Fibroblast of lung (primary cell): Measurements from ENCODE around the gene HM13. TPM values are rescaled to one million over a fixed set of nuclear protein-coding genes. Genes with fewer than 3 reads are reported as not detected.
"Not testable (repeated sequence)": the region's sequence is repeated elsewhere in the genome, so short reads cannot be mapped to it uniquely, and the experiment has no call there.

Experiments used
- DNase-seq, 2 donors: peaks; one replicate each; pipeline versions ENCODE4 v3.0.0 to v3.0.0-alpha.2; 2010; ENCODE audit warnings: low read depth in 2 of 2
- H2AFZ ChIP-seq: 2 replicates; pipeline ENCODE4 v1.5.1; 2012; ENCODE audit warnings: low read length, control low read depth, inconsistent platforms
- H3K27ac ChIP-seq: 2 replicates; pipeline ENCODE4 v1.5.1; 2011; ENCODE audit warnings: low read length, control low read depth; ENCODE audit not compliant: insufficient read depth
- H3K27me3 ChIP-seq: 2 replicates; pipeline ENCODE4 v1.5.1; 2011; ENCODE audit warnings: mild to moderate bottlenecking, low read length; ENCODE audit not compliant: control insufficient read depth, insufficient read depth
- H3K36me3 ChIP-seq: 2 replicates; pipeline ENCODE4 v1.5.1; 2011; ENCODE audit warnings: low read length; ENCODE audit not compliant: control insufficient read depth, insufficient read depth
- H3K4me1 ChIP-seq: 2 replicates; pipeline ENCODE4 v1.5.1; 2011; ENCODE audit warnings: low read length; ENCODE audit not compliant: control insufficient read depth, insufficient read depth; ENCODE audit errors: extremely low read depth
- H3K4me2 ChIP-seq: 2 replicates; pipeline ENCODE4 v1.5.1; 2011; ENCODE audit warnings: low read length, control low read depth; ENCODE audit not compliant: insufficient read depth; ENCODE audit errors: extremely low read depth
- H3K4me3 ChIP-seq, 4 experiments: fragments of 200-600 bp in 1 of 4; sonication (generic) in 1 of 4; replicated peaks in 1 of 4; 2 replicates each; pipeline ENCODE4 v1.5.1; 2011 to 2016; ENCODE audit warnings: low read length in 4 of 4, low read depth in 3 of 4, mild to moderate bottlenecking in 3 of 4, control low read depth in 2 of 4, inconsistent platforms in 1 of 4, mixed read lengths in 1 of 4; ENCODE audit not compliant: insufficient read depth in 1 of 4; ENCODE audit errors: control extremely low read depth in 1 of 4
- H3K79me2 ChIP-seq: 2 replicates; pipeline ENCODE4 v1.5.1; 2012; ENCODE audit warnings: mild to moderate bottlenecking, low read length, inconsistent platforms; ENCODE audit not compliant: control insufficient read depth, insufficient read depth
- H3K9ac ChIP-seq: 2 replicates; pipeline ENCODE4 v1.5.1; 2011; ENCODE audit warnings: mild to moderate bottlenecking, low read length, control low read depth; ENCODE audit not compliant: insufficient read depth
- H3K9me3 ChIP-seq: 2 replicates; pipeline ENCODE4 v1.5.1; 2012; ENCODE audit warnings: low read depth, low read length; ENCODE audit not compliant: control insufficient read depth, insufficient read depth
- H4K20me1 ChIP-seq: 2 replicates; pipeline ENCODE4 v1.5.1; 2011; ENCODE audit warnings: low read length; ENCODE audit not compliant: control insufficient read depth, insufficient read depth; ENCODE audit errors: extremely low read depth
- CTCF ChIP-seq, 2 donors: IDR thresholded peaks in 1 of 2; conservative IDR thresholded peaks in 1 of 2; 1 replicate in 1 of 2; 2 replicates in 1 of 2; pipeline ENCODE4 v1.5.1; 2011 to 2012; ENCODE audit warnings: low read length in 2 of 2, control low read depth in 1 of 2, inconsistent platforms in 1 of 2, low read depth in 1 of 2, mild to moderate bottlenecking in 1 of 2
- EZH2 ChIP-seq: IDR thresholded peaks from 2 replicates; pipeline ENCODE4 v1.5.1; 2012; ENCODE audit warnings: low read length, control low read depth, mild to moderate bottlenecking; ENCODE audit errors: missing control alignments
- polyA plus RNA-seq, 2 donors: library from polyadenylated mRNA; depleted of rRNA in 1 of 2; stranded (reverse) in 1 of 2; unstranded in 1 of 2; fragments of >200 nt; gene quantifications; 2 replicates each; pipeline ENCODE4 v1.2.1, GENCODE V29; 2011 to 2012; ENCODE audit warnings: missing spikeins in 1 of 2
- total RNA-seq: library from RNA; depleted of rRNA; stranded (reverse); fragments of >200 nt; gene quantifications from 2 replicates; pipeline ENCODE4 v1.2.1, GENCODE V29; 2014

Gene HM13
- total and polyA plus RNA-seq, 2 donors (not counting 1 experiment from before 2014, with no cell fraction given), result 52.5 to 157 TPM

- TF ChIP-seq EZH2 (no peak), CTCF (conservative IDR thresholded peaks at IDR 0.05 in 1 of 2, IDR thresholded peaks at IDR 0.05 in 1 of 2; ENCODE audit: low read depth in 1 of 2, low read length in 2 of 2) (no peak)
- Histone ChIP-seq H3K9ac (no peak overlapping the region), H3K4me3 (no peak overlapping the region), H2AFZ (no peak overlapping the region), H3K79me2 (peaks cover 24% of the 10 kb centered on the region), H3K27ac (peak overlapping the region; percentile 89), H3K27me3 (no peaks in the 10 kb centered on the region), H3K4me1 (peaks cover 22% of the 10 kb centered on the region), H3K36me3 (peaks cover 12% of the 10 kb centered on the region), H4K20me1 (no peaks in the 10 kb centered on the region), H3K9me3 (no peaks in the 10 kb centered on the region), H3K4me2 (peak overlapping the region; percentile 32)
- peak; percentile 95 to 97 for DNase-seq
These were observed 29.8 kb downstream of the HM13 start for GRCh38 chr20:31543966-31544598.

- Histone ChIP-seq H3K79me2 (peaks cover 28% of the 10 kb centered on the region), H3K4me3 (no peak overlapping the region), H2AFZ (no peak overlapping the region), H3K4me1 (peaks cover 22% of the 10 kb centered on the region), H3K9me3 (no peaks in the 10 kb centered on the region), H3K27ac (peak overlapping the region; percentile 89), H3K36me3 (peaks cover 16% of the 10 kb centered on the region), H3K9ac (no peak overlapping the region), H4K20me1 (no peaks in the 10 kb centered on the region), H3K27me3 (no peaks in the 10 kb centered on the region), H3K4me2 (peak overlapping the region; percentile 32)
- DNase-seq, result no peak
- TF ChIP-seq CTCF (conservative IDR thresholded peaks at IDR 0.05 in 1 of 2, IDR thresholded peaks at IDR 0.05 in 1 of 2; ENCODE audit: low read depth in 1 of 2, low read length in 2 of 2) (no peak), EZH2 (no peak)
These were observed 30.4 kb downstream of the HM13 start for GRCh38 chr20:31544600-31544999.

- Histone ChIP-seq H3K36me3 (peaks cover 20% of the 10 kb centered on the region), H3K79me2 (peaks cover 24% of the 10 kb centered on the region), H3K27ac (peak overlapping the region; percentile 89), H3K4me2 (peak overlapping the region; percentile 1), H3K4me1 (peaks cover 18% of the 10 kb centered on the region)
- not testable (repeated sequence) for H3K27me3 ChIP-seq, H3K9me3 ChIP-seq, H3K9ac ChIP-seq, H2AFZ ChIP-seq, H3K4me3 ChIP-seq, H4K20me1 ChIP-seq
- DNase-seq, result peak in 1 of 2 donors; percentile 54
These were observed 31.4 kb downstream of the HM13 start for GRCh38 chr20:31545621-31546040.
